ENCODE data around the gene OR5M3.

OR5M3 gene

GRCh38 chr11:56473252-56473651 is at the start of gene OR5M3:
Gene OR5M3, minus strand, starts transcription at chr11:56473352. Its CDS starts 2,855 bp downstream, at chr11:56470497.
- DNase-seq = no peak
- H3K4me3 ChIP-seq (ENCODE audit: low read depth, low read length) = no peak within 1 kb of the TSS
- H3K9me3 ChIP-seq (ENCODE audit: severe bottlenecking) = no peaks in the 10 kb centered on the region
- TF ChIP-seq CTCF (IDR thresholded peaks at IDR 0.05; ENCODE audit: low read depth, low read length) = no peak
- H3K27me3 ChIP-seq (ENCODE audit: insufficient read depth, low read depth, severe bottlenecking) = peaks cover 10% of the 10 kb centered on the region
- H3K27ac ChIP-seq = no peak within 1 kb of the TSS
- H3K36me3 ChIP-seq = no peaks in the 10 kb centered on the region

- H3K9me3 ChIP-seq (ENCODE audit: severe bottlenecking) = no peaks in the 10 kb centered on the region
- no peaks in the 10 kb centered on the region for H3K36me3 ChIP-seq
- no peak for TF ChIP-seq CTCF (IDR thresholded peaks at IDR 0.05; ENCODE audit: low read depth, low read length)
- no peak overlapping the region for H3K27ac ChIP-seq
- DNase-seq = no peak
- no peak overlapping the region for H3K4me3 ChIP-seq (ENCODE audit: low read depth, low read length)
- H3K27me3 ChIP-seq (ENCODE audit: insufficient read depth, low read depth, severe bottlenecking) = peaks cover 6% of the 10 kb centered on the region
Observed at GRCh38 chr11:56522008-56522407, 48.9 kb upstream of the OR5M3 start.

- no peaks in the 10 kb centered on the region for H3K36me3 ChIP-seq
- no peak overlapping the region for H3K27ac ChIP-seq
- H3K4me3 ChIP-seq (ENCODE audit: low read depth, low read length) = no peak overlapping the region
- H3K27me3 ChIP-seq (ENCODE audit: insufficient read depth, low read depth, severe bottlenecking) = no peaks in the 10 kb centered on the region
- H3K9me3 ChIP-seq (ENCODE audit: severe bottlenecking) = no peaks in the 10 kb centered on the region
- DNase-seq = no peak
- TF ChIP-seq CTCF (IDR thresholded peaks at IDR 0.05; ENCODE audit: low read depth, low read length) = no peak
Observed at GRCh38 chr11:56513280-56513679, 40.1 kb upstream of the OR5M3 start.

GRCh38 chr11:56509439-56509838 is 36.3 kb upstream of the OR5M3 start:
- H3K27ac ChIP-seq = no peak overlapping the region
- TF ChIP-seq CTCF (IDR thresholded peaks at IDR 0.05; ENCODE audit: low read depth, low read length) = no peak

GRCh38 chr11:56497010-56497409 is 23.9 kb upstream of the OR5M3 start:
- Histone ChIP-seq H3K27me3 (ENCODE audit: insufficient read depth, low read depth, severe bottlenecking) (peaks cover 21% of the 10 kb centered on the region), H3K4me3 (ENCODE audit: low read depth, low read length) (no peak overlapping the region), H3K27ac (no peak overlapping the region), H3K36me3 (no peaks in the 10 kb centered on the region), H3K9me3 (ENCODE audit: severe bottlenecking) (no peaks in the 10 kb centered on the region)
- DNase-seq = no peak
- TF ChIP-seq CTCF (IDR thresholded peaks at IDR 0.05; ENCODE audit: low read depth, low read length) = no peak

More at GRCh38 chr11:56509439-56509838, 36.3 kb upstream of the OR5M3 start:
- Histone ChIP-seq H3K9me3 (ENCODE audit: severe bottlenecking) (no peaks in the 10 kb centered on the region), H3K4me3 (ENCODE audit: low read depth, low read length) (no peak overlapping the region), H3K27me3 (ENCODE audit: insufficient read depth, low read depth, severe bottlenecking) (peaks cover 2% of the 10 kb centered on the region), H3K36me3 (no peaks in the 10 kb centered on the region)
- no peak for DNase-seq

GRCh38 chr11:56495117-56495516 is 22.0 kb upstream of the OR5M3 start:
- no peaks in the 10 kb centered on the region for H3K36me3 ChIP-seq
- peaks cover 17% of the 10 kb centered on the region for H3K27me3 ChIP-seq (ENCODE audit: insufficient read depth, low read depth, severe bottlenecking)
- no peaks in the 10 kb centered on the region for H3K9me3 ChIP-seq (ENCODE audit: severe bottlenecking)
- no peak for TF ChIP-seq CTCF (IDR thresholded peaks at IDR 0.05; ENCODE audit: low read depth, low read length)
- no peak overlapping the region for H3K4me3 ChIP-seq (ENCODE audit: low read depth, low read length)
- DNase-seq = no peak
- H3K27ac ChIP-seq = no peak overlapping the region
